ENCODE data around the gene UBE4B. TPM values are rescaled to one million over a fixed set of nuclear protein-coding genes. Genes with fewer than 3 reads are reported as not detected.

The UBE4B gene
- total and polyA plus RNA-seq, 2 of the 4 experiments (the other 2 are of a cell fraction), result 26.5 to 39.3 TPM

DNA sequence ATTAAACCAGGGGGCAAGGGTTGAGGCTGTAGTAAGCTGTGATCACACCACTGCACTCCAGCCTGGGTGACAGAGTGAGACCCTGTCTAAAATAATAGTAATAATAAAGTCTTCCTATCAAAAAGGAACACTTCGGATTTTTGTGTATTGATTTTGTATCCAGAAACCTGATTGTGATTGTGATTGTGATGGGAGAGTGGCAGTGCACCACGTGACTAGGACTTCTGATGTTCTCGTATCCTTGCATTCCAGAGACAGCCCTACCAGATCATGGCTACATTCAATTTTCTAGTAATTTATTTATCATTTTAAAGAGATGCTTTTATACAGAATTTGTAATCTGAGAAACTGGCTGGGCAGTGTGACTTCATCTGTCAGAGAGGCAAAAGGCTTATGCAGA, 175.1 kb downstream of the UBE4B start:
- no peaks in the 10 kb centered on the region for H3K27me3 ChIP-seq (ENCODE audit: control insufficient read depth, insufficient read depth, low read length)
- H3K4me3 ChIP-seq (ENCODE audit: insufficient read depth, low read depth, low read length), result no peak overlapping the region
- in situ Hi-C loops (cut with MboI; ENCODE audit: low sequenced_read_pairs) (no loop called here), intact Hi-C loops (cut with micrococcal nuclease) (no loop called here), dilution Hi-C loops (cut with HindIII; ENCODE audit: low sequenced_read_pairs, unreplicated experiment) (no loop called here)
- H4K8ac ChIP-seq (ENCODE audit: low read depth in 2 of 2, low read length in 2 of 2), result no peak overlapping the region
- DNase-seq (no peak), ATAC-seq (ENCODE audit: low read depth) (no peak)
- H3K4ac ChIP-seq (ENCODE audit: low read depth, low read length), result no peak overlapping the region
- no CpG with 5 or more reads among the region's 3 CpGs for WGBS, 2 experiments (ENCODE audit: extremely low coverage in 2 of 2, insufficient read length in 1 of 2)
- H2AFZ ChIP-seq (replicated peaks; ENCODE audit: low read length, poor library complexity), result no peak overlapping the region
- ChIA-PET CTCF (no interaction called here), POLR2A (ENCODE audit: unreplicated experiment) (no interaction called here)
- no peak overlapping the region for H3K27ac ChIP-seq (ENCODE audit: insufficient read depth, low read length)
- TF ChIP-seq, protein P1, sequence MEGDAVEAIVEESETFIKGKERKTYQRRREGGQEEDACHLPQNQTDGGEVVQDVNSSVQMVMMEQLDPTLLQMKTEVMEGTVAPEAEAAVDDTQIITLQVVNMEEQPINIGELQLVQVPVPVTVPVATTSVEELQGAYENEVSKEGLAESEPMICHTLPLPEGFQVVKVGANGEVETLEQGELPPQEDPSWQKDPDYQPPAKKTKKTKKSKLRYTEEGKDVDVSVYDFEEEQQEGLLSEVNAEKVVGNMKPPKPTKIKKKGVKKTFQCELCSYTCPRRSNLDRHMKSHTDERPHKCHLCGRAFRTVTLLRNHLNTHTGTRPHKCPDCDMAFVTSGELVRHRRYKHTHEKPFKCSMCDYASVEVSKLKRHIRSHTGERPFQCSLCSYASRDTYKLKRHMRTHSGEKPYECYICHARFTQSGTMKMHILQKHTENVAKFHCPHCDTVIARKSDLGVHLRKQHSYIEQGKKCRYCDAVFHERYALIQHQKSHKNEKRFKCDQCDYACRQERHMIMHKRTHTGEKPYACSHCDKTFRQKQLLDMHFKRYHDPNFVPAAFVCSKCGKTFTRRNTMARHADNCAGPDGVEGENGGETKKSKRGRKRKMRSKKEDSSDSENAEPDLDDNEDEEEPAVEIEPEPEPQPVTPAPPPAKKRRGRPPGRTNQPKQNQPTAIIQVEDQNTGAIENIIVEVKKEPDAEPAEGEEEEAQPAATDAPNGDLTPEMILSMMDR (conservative IDR thresholded peaks at IDR 0.05; ENCODE audit: low read depth, low read length), result no peak
- TF ChIP-seq, protein P2, sequence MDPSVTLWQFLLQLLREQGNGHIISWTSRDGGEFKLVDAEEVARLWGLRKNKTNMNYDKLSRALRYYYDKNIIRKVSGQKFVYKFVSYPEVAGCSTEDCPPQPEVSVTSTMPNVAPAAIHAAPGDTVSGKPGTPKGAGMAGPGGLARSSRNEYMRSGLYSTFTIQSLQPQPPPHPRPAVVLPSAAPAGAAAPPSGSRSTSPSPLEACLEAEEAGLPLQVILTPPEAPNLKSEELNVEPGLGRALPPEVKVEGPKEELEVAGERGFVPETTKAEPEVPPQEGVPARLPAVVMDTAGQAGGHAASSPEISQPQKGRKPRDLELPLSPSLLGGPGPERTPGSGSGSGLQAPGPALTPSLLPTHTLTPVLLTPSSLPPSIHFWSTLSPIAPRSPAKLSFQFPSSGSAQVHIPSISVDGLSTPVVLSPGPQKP (IDR thresholded peaks at IDR 0.05; ENCODE audit: borderline replicate concordance, low read depth, low read length), result no peak
- TF ChIP-seq SMC3 (IDR thresholded peaks at IDR 0.05; ENCODE audit: low read depth, low read length) (no peak), CEBPB (IDR thresholded peaks at IDR 0.05; ENCODE audit: low read depth, low read length) (no peak), MAZ (IDR thresholded peaks at IDR 0.05; ENCODE audit: borderline replicate concordance, low read depth, low read length) (no peak), BHLHE40 (IDR thresholded peaks at IDR 0.05; ENCODE audit: low read depth, low read length) (no peak), CHD1 (IDR thresholded peaks at IDR 0.05; ENCODE audit: low read depth, low read length) (no peak), RFX5 (IDR thresholded peaks at IDR 0.05; ENCODE audit: low read depth, low read length) (no peak), MAFK (IDR thresholded peaks at IDR 0.05; ENCODE audit: low read depth, low read length) (no peak)
- TF ChIP-seq, protein P3, sequence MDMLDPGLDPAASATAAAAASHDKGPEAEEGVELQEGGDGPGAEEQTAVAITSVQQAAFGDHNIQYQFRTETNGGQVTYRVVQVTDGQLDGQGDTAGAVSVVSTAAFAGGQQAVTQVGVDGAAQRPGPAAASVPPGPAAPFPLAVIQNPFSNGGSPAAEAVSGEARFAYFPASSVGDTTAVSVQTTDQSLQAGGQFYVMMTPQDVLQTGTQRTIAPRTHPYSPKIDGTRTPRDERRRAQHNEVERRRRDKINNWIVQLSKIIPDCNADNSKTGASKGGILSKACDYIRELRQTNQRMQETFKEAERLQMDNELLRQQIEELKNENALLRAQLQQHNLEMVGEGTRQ (IDR thresholded peaks at IDR 0.05; ENCODE audit: low read depth, low read length), result no peak
- no peak overlapping the region for H4K5ac ChIP-seq (ENCODE audit: low read depth, low read length)
- no peak overlapping the region for H2AK5ac ChIP-seq (ENCODE audit: low read depth, low read length)
- no peak overlapping the region for H3K23ac ChIP-seq (ENCODE audit: low read depth, low read length)
- peaks cover 2% of the 10 kb centered on the region; the same call in 1 of the 2 replicates for H3K4me1 ChIP-seq (ENCODE audit: control insufficient read depth, insufficient read depth, low read length)
- no peak overlapping the region for H3K4me2 ChIP-seq (ENCODE audit: low read depth, low read length)
- H4K91ac ChIP-seq (ENCODE audit: insufficient read depth, low read depth, low read length), result no peak overlapping the region
- peaks cover 16% of the 10 kb centered on the region for H4K20me1 ChIP-seq (ENCODE audit: insufficient read depth, low read length)
- no peaks in the 10 kb centered on the region for H3K9me3 ChIP-seq (ENCODE audit: control insufficient read depth, insufficient read depth, low read length)
- H3K56ac ChIP-seq (ENCODE audit: extremely low read depth, insufficient read depth, low read length), result no peak overlapping the region
- H3K18ac ChIP-seq (ENCODE audit: low read depth, low read length), result no peak overlapping the region
- H2BK5ac ChIP-seq (ENCODE audit: low read depth, low read length, poor library complexity, severe bottlenecking), result no peak overlapping the region
- H3K36me3 ChIP-seq (ENCODE audit: control insufficient read depth, insufficient read depth, low read length), result no peaks in the 10 kb centered on the region
- H3K9ac ChIP-seq (ENCODE audit: low read depth, low read length), result no peak overlapping the region
- no TSS peak for BruUV-seq (replicated peaks)
- H3K9me1 ChIP-seq (ENCODE audit: insufficient read depth, low read length), result no peaks in the 10 kb centered on the region
- no peak overlapping the region for H2BK120ac ChIP-seq (ENCODE audit: low read depth, low read length)
- H3K79me1 ChIP-seq (ENCODE audit: low read depth in 1 of 2, low read length in 2 of 2), result peaks cover 0 to 16% of the 10 kb centered on the region in 2 experiments; a peak in 2 of 4 replicates
- H3K14ac ChIP-seq (replicated peaks; ENCODE audit: low read depth, low read length), result no peak overlapping the region
- H2BK20ac ChIP-seq (ENCODE audit: low read depth, low read length), result no peak overlapping the region
- no peak overlapping the region for H2AK9ac ChIP-seq (replicated peaks; ENCODE audit: low read depth, low read length, poor library complexity)
- no peak overlapping the region for H2BK15ac ChIP-seq (ENCODE audit: low read depth, low read length)
